IPS-NIHi7 (cell line): ENCODE measurements around the gene SNCAIP.

ENCODE experiments used
- DNase-seq: peaks from one replicate; pipeline ENCODE4 v3.0.0; 2012; ENCODE audit warnings: mixed read lengths; ENCODE audit errors: extremely low spot score

SNCAIP gene

GRCh38 chr5:122398016-122398415 lies 86.0 kb downstream of the SNCAIP start:
- no peak for DNase-seq

- DNase-seq = no peak
Observed at GRCh38 chr5:122400341-122400740, 88.3 kb downstream of the SNCAIP start.

- DNase-seq = no peak
Observed at GRCh38 chr5:122400938-122401337, 88.9 kb downstream of the SNCAIP start.

- DNase-seq = no peak
Observed at GRCh38 chr5:122401976-122402725, 90.1 kb downstream of the SNCAIP start.

- no peak for DNase-seq
Observed at GRCh38 chr5:122402955-122403685, 91.1 kb downstream of the SNCAIP start.

- DNase-seq = no peak
Observed at GRCh38 chr5:122404018-122404417, 92.0 kb downstream of the SNCAIP start.

GRCh38 chr5:122404653-122405362 lies 92.8 kb downstream of the SNCAIP start:
- no peak for DNase-seq

- no peak for DNase-seq
Observed at GRCh38 chr5:122405751-122406150, 93.7 kb downstream of the SNCAIP start.

- no peak for DNase-seq
Observed at GRCh38 chr5:122406181-122406580, 94.1 kb downstream of the SNCAIP start.

GRCh38 chr5:122408592-122409224 lies 96.7 kb downstream of the SNCAIP start:
- DNase-seq = no peak

GRCh38 chr5:122412966-122413365 lies 100.9 kb downstream of the SNCAIP start:
- no peak for DNase-seq

GRCh38 chr5:122413722-122414121 lies 101.7 kb downstream of the SNCAIP start:
- DNase-seq = no peak

GRCh38 chr5:122415030-122415800 lies 103.2 kb downstream of the SNCAIP start:
- peak; percentile 86 for DNase-seq

- DNase-seq = no peak
Observed at GRCh38 chr5:122415801-122416120, 103.7 kb downstream of the SNCAIP start.

GRCh38 chr5:122419142-122419894 lies 107.3 kb downstream of the SNCAIP start:
- no peak for DNase-seq

GRCh38 chr5:122420091-122420490 lies 108.1 kb downstream of the SNCAIP start:
- DNase-seq = no peak

- DNase-seq = no peak
Observed at GRCh38 chr5:122420537-122421236, 108.7 kb downstream of the SNCAIP start.

GRCh38 chr5:122421374-122422079 lies 109.5 kb downstream of the SNCAIP start:
- DNase-seq = no peak

GRCh38 chr5:122423221-122423620 lies 111.2 kb downstream of the SNCAIP start:
- no peak for DNase-seq
